ENCODE data around the gene IMPG1.

DNA sequence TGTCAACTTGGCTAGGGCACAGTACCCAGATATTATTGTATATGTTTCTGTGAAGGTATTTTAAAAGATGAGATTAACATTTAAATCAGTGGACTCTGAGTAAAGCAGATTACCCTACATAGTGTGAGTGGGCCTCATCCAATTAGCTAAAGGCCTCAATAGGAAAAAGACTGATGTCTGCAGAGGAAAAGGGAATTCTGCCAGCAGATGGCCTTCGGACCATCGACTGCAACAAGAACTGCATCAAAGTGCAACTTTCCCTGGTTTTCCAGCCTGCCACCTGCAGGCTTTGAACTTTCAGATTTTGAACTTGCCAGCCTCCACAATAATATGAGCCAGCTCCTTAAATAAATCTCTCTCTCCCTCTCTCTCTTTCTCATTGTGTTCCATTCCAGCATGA is 80.5 kb downstream of the IMPG1 start:
- TF ChIP-seq, protein P1, sequence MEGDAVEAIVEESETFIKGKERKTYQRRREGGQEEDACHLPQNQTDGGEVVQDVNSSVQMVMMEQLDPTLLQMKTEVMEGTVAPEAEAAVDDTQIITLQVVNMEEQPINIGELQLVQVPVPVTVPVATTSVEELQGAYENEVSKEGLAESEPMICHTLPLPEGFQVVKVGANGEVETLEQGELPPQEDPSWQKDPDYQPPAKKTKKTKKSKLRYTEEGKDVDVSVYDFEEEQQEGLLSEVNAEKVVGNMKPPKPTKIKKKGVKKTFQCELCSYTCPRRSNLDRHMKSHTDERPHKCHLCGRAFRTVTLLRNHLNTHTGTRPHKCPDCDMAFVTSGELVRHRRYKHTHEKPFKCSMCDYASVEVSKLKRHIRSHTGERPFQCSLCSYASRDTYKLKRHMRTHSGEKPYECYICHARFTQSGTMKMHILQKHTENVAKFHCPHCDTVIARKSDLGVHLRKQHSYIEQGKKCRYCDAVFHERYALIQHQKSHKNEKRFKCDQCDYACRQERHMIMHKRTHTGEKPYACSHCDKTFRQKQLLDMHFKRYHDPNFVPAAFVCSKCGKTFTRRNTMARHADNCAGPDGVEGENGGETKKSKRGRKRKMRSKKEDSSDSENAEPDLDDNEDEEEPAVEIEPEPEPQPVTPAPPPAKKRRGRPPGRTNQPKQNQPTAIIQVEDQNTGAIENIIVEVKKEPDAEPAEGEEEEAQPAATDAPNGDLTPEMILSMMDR (conservative IDR thresholded peaks at IDR 0.05; ENCODE audit: low read depth, low read length): no peak
- no peak for TF ChIP-seq EZH2phosphoT487 (IDR thresholded peaks at IDR 0.05; ENCODE audit: borderline replicate concordance, low read length)

Data from PC-3 (cell line).